ENCODE results near the gene GPC1.

The GPC1 gene

DNA sequence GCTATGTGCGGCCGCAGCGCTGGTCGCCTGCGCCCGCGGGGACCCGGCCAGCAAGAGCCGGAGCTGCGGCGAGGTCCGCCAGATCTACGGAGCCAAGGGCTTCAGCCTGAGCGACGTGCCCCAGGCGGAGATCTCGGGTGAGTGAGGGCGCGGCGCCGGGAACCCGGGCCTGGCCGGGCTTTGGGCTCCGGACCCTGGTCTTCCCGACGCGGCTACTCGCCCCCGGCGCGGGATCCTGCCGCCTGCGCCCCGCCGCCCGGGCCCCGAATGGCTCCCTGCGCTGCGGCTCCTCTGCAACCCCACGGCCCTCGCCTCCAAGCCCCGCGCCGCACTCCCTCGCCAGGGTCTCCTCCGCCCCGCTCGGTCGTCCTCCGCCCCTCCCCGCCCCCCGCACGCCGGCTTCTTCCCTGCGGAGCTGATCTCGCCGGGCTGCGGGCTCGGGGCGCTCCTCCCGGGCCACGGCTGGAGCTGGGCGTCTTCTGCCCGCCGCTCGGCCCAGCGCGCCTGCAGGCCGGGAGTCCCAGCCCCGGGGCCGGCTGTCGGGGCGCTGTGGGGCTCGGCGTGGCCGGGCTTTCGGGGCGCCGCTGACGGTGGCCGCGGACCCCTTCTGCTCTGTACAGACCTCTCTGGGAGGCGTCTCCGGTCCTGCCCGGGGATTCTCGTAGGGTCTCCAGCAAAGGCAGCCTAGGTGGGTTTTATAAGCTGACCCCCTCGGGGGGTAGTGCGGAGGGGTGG, 652 bp downstream of the GPC1 start:
- WGBS (ENCODE audit: extremely low coverage, insufficient coverage, insufficient read length): no CpG with 5 or more reads among the region's 88 CpGs
- Histone ChIP-seq H3K9ac (ENCODE audit: low read length) (peak overlapping the region; percentile 49), H3K4me1 (ENCODE audit: control insufficient read depth in 1 of 2, insufficient read depth in 2 of 2, low read length in 2 of 2) (peaks cover 10 to 21% of the 10 kb centered on the region in 2 experiments), H3K14ac (ENCODE audit: low read length) (peak overlapping the region; percentile 40), H2BK5ac (ENCODE audit: low read depth, low read length, poor library complexity) (peak overlapping the region; percentile 9), H3K79me2 (ENCODE audit: control insufficient read depth, insufficient read depth, low read length, poor library complexity) (peaks cover 5% of the 10 kb centered on the region), H3K23ac (ENCODE audit: low read length) (no peak overlapping the region), H4K8ac (ENCODE audit: low read depth, low read length) (peak overlapping the region; percentile 42), H3K9me3 (ENCODE audit: insufficient read depth, low read depth, low read length) (peaks cover 3% of the 10 kb centered on the region), H2BK12ac (ENCODE audit: low read length) (no peak overlapping the region), H3K36me3 (ENCODE audit: control insufficient read depth in 1 of 2, insufficient read depth in 2 of 2, low read length in 2 of 2) (peaks cover 4 to 5% of the 10 kb centered on the region in 2 experiments), H3K4me3 (ENCODE audit: low read depth, low read length) (peak overlapping the region; percentile 75), H3K4me2 (ENCODE audit: low read length) (peak overlapping the region; percentile 94), H2BK120ac (ENCODE audit: insufficient read depth, low read length, poor library complexity) (peak overlapping the region; percentile 46), H2AK5ac (ENCODE audit: low read length) (no peak overlapping the region), H4K12ac (ENCODE audit: low read depth, low read length) (peak overlapping the region; percentile 33), H3K27ac (ENCODE audit: low read depth, low read length) (peak overlapping the region; percentile 64), H3K18ac (ENCODE audit: low read length) (peak overlapping the region; percentile 74), H3K27me3 (ENCODE audit: insufficient read depth, low read length) (peaks cover 13% of the 10 kb centered on the region), H3K4ac (ENCODE audit: low read depth, low read length) (no peak overlapping the region), H4K91ac (ENCODE audit: low read depth, low read length) (peak overlapping the region; percentile 46), H2AFZ (ENCODE audit: insufficient read depth, low read length, poor library complexity) (peak overlapping the region; percentile 66), H3K79me1 (ENCODE audit: low read length) (peaks cover 12% of the 10 kb centered on the region)
- peak in 1 of 2 donors; percentile 54 for DNase-seq

- H2BK5ac ChIP-seq (ENCODE audit: low read depth, low read length, poor library complexity): peak overlapping the region; percentile 6
- peak overlapping the region; percentile 94 for H3K4me2 ChIP-seq (ENCODE audit: low read length)
Measured at GRCh38 chr2:240436683-240437550, 1.5 kb downstream of the GPC1 start.

DNA sequence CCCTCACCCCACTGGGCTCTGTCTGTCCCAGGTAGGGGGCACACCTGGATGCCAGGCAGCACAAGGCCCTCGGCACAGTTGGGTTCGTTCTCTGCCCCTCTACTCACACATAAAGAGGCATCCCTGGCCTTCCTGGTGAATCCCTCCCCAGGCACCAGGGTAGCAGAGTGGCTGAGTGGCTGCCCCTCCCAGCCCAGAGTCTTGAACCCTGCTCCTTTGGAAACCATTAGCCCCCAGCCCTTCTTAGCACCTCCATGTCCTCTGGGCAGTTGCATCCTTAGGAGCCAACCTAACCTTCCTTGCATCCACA, 2.0 kb downstream of the GPC1 start:
- H3K4me1 ChIP-seq (ENCODE audit: control insufficient read depth in 1 of 2, insufficient read depth in 2 of 2, low read length in 2 of 2): peaks cover 10 to 21% of the 10 kb centered on the region in 2 experiments
- no peak overlapping the region for H2AFZ ChIP-seq (ENCODE audit: insufficient read depth, low read length, poor library complexity)
- H4K12ac ChIP-seq (ENCODE audit: low read depth, low read length): no peak overlapping the region

More at GRCh38 chr2:240436683-240437550, 1.5 kb downstream of the GPC1 start:
- Histone ChIP-seq H4K12ac (ENCODE audit: low read depth, low read length) (no peak overlapping the region), H3K27me3 (ENCODE audit: insufficient read depth, low read length) (peaks cover 13% of the 10 kb centered on the region), H2BK120ac (ENCODE audit: insufficient read depth, low read length, poor library complexity) (no peak overlapping the region), H2AFZ (ENCODE audit: insufficient read depth, low read length, poor library complexity) (no peak overlapping the region), H3K9ac (ENCODE audit: low read length) (no peak overlapping the region), H3K9me3 (ENCODE audit: insufficient read depth, low read depth, low read length) (peaks cover 3% of the 10 kb centered on the region), H3K4me1 (ENCODE audit: control insufficient read depth in 1 of 2, insufficient read depth in 2 of 2, low read length in 2 of 2) (peaks cover 10 to 21% of the 10 kb centered on the region in 2 experiments), H3K4ac (ENCODE audit: low read depth, low read length) (peak overlapping the region; percentile 47), H3K14ac (ENCODE audit: low read length) (peak overlapping the region; percentile 37), H3K18ac (ENCODE audit: low read length) (peak overlapping the region; percentile 47), H3K4me3 (ENCODE audit: low read depth, low read length) (peak overlapping the region; percentile 75), H3K36me3 (ENCODE audit: control insufficient read depth in 1 of 2, insufficient read depth in 2 of 2, low read length in 2 of 2) (peaks cover 4 to 6% of the 10 kb centered on the region in 2 experiments), H3K79me2 (ENCODE audit: control insufficient read depth, insufficient read depth, low read length, poor library complexity) (peaks cover 5% of the 10 kb centered on the region), H3K27ac (ENCODE audit: low read depth, low read length) (no peak overlapping the region), H4K91ac (ENCODE audit: low read depth, low read length) (peak overlapping the region; percentile 45), H2AK5ac (ENCODE audit: low read length) (no peak overlapping the region), H2BK12ac (ENCODE audit: low read length) (no peak overlapping the region), H3K79me1 (ENCODE audit: low read length) (peaks cover 12% of the 10 kb centered on the region), H4K8ac (ENCODE audit: low read depth, low read length) (no peak overlapping the region), H3K23ac (ENCODE audit: low read length) (no peak overlapping the region)
- DNase-seq: no peak
- WGBS (ENCODE audit: extremely low coverage, insufficient coverage, insufficient read length): no CpG with 5 or more reads among the region's 45 CpGs

GRCh38 chr2:240437861-240438809, 2.7 kb downstream of the GPC1 start:
- H3K9ac ChIP-seq (ENCODE audit: low read length): no peak overlapping the region
- no peak overlapping the region for H2BK120ac ChIP-seq (ENCODE audit: insufficient read depth, low read length, poor library complexity)
- peaks cover 3% of the 10 kb centered on the region for H3K9me3 ChIP-seq (ENCODE audit: insufficient read depth, low read depth, low read length)
- H4K8ac ChIP-seq (ENCODE audit: low read depth, low read length): no peak overlapping the region
- H2AK5ac ChIP-seq (ENCODE audit: low read length): no peak overlapping the region
- H3K18ac ChIP-seq (ENCODE audit: low read length): no peak overlapping the region
- H3K27ac ChIP-seq (ENCODE audit: low read depth, low read length): no peak overlapping the region
- H3K14ac ChIP-seq (ENCODE audit: low read length): no peak overlapping the region
- H3K23ac ChIP-seq (ENCODE audit: low read length): no peak overlapping the region
- H2BK12ac ChIP-seq (ENCODE audit: low read length): no peak overlapping the region
- H2AFZ ChIP-seq (ENCODE audit: insufficient read depth, low read length, poor library complexity): no peak overlapping the region
- no peak overlapping the region for H4K91ac ChIP-seq (ENCODE audit: low read depth, low read length)
- no peak overlapping the region for H3K4me3 ChIP-seq (ENCODE audit: low read depth, low read length)
- H3K27me3 ChIP-seq (ENCODE audit: insufficient read depth, low read length): peaks cover 13% of the 10 kb centered on the region
- no CpG with 5 or more reads among the region's 24 CpGs for WGBS (ENCODE audit: extremely low coverage, insufficient coverage, insufficient read length)
- no peak overlapping the region for H2BK5ac ChIP-seq (ENCODE audit: low read depth, low read length, poor library complexity)
- peaks cover 12% of the 10 kb centered on the region for H3K79me1 ChIP-seq (ENCODE audit: low read length)
- peaks cover 10 to 21% of the 10 kb centered on the region in 2 experiments for H3K4me1 ChIP-seq (ENCODE audit: control insufficient read depth in 1 of 2, insufficient read depth in 2 of 2, low read length in 2 of 2)
- H3K79me2 ChIP-seq (ENCODE audit: control insufficient read depth, insufficient read depth, low read length, poor library complexity): peaks cover 5% of the 10 kb centered on the region
- peak in 1 of 2 donors; percentile 81 for DNase-seq
- peaks cover 6 to 8% of the 10 kb centered on the region in 2 experiments for H3K36me3 ChIP-seq (ENCODE audit: control insufficient read depth in 1 of 2, insufficient read depth in 2 of 2, low read length in 2 of 2)
- no peak overlapping the region for H4K12ac ChIP-seq (ENCODE audit: low read depth, low read length)
- peak overlapping the region; percentile 35 for H3K4me2 ChIP-seq (ENCODE audit: low read length)
- H3K4ac ChIP-seq (ENCODE audit: low read depth, low read length): no peak overlapping the region

More for the DNA sequence above, 2.0 kb downstream of the GPC1 start:
- H4K91ac ChIP-seq (ENCODE audit: low read depth, low read length): no peak overlapping the region
- H3K79me1 ChIP-seq (ENCODE audit: low read length): peaks cover 12% of the 10 kb centered on the region
- H3K9me3 ChIP-seq (ENCODE audit: insufficient read depth, low read depth, low read length): peaks cover 3% of the 10 kb centered on the region
- H2AK5ac ChIP-seq (ENCODE audit: low read length): no peak overlapping the region
- H3K27me3 ChIP-seq (ENCODE audit: insufficient read depth, low read length): peaks cover 13% of the 10 kb centered on the region
- H4K8ac ChIP-seq (ENCODE audit: low read depth, low read length): no peak overlapping the region
- no peak overlapping the region for H3K23ac ChIP-seq (ENCODE audit: low read length)
- no peak overlapping the region for H2BK120ac ChIP-seq (ENCODE audit: insufficient read depth, low read length, poor library complexity)
- no peak overlapping the region for H3K14ac ChIP-seq (ENCODE audit: low read length)
- H2BK12ac ChIP-seq (ENCODE audit: low read length): no peak overlapping the region
- peaks cover 5% of the 10 kb centered on the region for H3K79me2 ChIP-seq (ENCODE audit: control insufficient read depth, insufficient read depth, low read length, poor library complexity)
- H3K27ac ChIP-seq (ENCODE audit: low read depth, low read length): no peak overlapping the region
- WGBS (ENCODE audit: extremely low coverage, insufficient coverage, insufficient read length): no CpG with 5 or more reads among the region's 2 CpGs
- no peak overlapping the region for H3K4me3 ChIP-seq (ENCODE audit: low read depth, low read length)
- no peak overlapping the region for H2BK5ac ChIP-seq (ENCODE audit: low read depth, low read length, poor library complexity)
- H3K9ac ChIP-seq (ENCODE audit: low read length): no peak overlapping the region
- H3K4me2 ChIP-seq (ENCODE audit: low read length): peak overlapping the region; percentile 94
- H3K4ac ChIP-seq (ENCODE audit: low read depth, low read length): peak overlapping the region; percentile 17
- H3K36me3 ChIP-seq (ENCODE audit: control insufficient read depth in 1 of 2, insufficient read depth in 2 of 2, low read length in 2 of 2): peaks cover 6 to 8% of the 10 kb centered on the region in 2 experiments
- DNase-seq: no peak
- no peak overlapping the region for H3K18ac ChIP-seq (ENCODE audit: low read length)

Data from trophoblast cell (in vitro differentiated cells and primary cell).